GM19025 (cell line): ENCODE results near the gene ATMIN.

Experiments used
- ATAC-seq: cut with Tn5 transposase; IDR thresholded peaks from one replicate; pipeline ENCODE4 v1.9.1; 2021; ENCODE audit warnings: mild to moderate bottlenecking, low read depth, moderate library complexity; ENCODE audit not compliant: unreplicated experiment

ATMIN gene

DNA sequence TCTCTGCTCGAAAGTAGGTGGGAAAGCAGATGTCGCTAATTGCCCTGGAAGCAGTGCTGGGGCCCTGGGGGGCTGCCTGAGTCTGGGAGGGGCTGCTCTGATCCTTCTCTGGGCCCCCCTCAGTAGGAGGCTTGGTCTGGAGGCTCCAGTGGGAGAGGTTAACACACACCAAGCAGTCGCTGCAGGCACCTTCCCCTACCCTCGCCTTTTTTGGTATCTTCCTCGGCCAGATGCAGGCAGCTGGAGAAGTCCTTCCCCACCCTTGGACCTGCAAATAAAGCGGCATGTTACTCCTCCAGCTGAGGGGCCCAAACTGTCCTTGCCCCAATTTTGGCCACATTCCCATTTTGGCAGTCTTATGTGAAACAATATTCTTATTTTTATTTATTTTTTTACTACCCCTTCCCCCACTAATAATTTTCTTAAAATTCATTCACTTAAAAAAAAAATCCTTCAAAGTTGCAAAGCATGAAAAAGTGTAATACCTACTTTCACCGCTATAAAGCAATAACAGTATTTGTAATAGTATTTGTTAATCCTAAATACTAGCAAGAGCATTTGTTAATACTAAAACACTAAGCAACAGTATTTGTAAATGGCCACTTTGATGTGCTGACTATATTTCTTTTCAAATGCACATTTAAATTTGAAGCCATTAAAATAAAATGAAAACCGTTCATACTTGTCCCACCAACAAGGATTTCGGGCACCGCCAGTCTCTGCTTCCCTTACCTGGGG is 26.4 kb downstream of the ATMIN start:
- no peak for ATAC-seq

DNA sequence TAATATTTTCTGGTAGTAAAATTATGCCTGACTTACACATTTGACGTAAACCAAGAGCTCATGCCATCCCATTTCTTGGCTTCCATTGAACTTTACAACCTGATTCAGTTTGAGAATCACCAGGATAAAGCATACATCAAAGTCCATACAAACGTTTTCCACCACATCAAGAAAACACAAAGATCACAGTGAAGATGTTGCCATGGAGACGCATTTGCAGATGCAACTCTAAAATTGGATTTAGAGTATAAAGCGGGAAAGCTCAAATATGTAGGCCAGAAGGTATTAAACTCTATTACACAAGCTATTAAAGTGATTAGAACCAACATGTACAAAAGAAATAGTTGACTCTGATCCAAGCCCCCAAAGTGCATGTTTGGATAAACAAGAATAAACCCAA is 31.0 kb downstream of the ATMIN start:
- ATAC-seq: no peak

GRCh38 chr16:81067166-81067565 is 31.5 kb downstream of the ATMIN start:
- no peak for ATAC-seq

DNA sequence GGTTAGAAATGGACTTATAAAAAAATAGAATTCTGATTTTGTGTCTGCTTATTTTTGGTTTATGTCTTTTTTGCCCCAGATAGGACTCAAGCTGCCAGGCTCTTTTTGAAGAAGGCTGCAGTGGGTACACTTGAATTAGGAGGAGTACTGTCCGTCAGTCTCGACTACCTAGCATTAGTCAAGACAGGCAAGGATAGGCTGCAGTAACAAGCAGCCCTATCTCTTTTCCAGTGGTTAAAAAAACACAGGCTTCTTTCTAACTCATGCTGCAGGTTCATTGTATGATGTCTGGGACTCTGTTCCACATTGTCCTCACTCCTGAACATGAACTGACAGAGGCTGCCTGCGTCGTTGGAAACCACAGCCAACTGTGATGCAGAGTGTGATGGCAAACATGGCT is 33.4 kb downstream of the ATMIN start:
- ATAC-seq: no peak

GRCh38 chr16:81070979-81071378 is 35.3 kb downstream of the ATMIN start:
- ATAC-seq: no peak

DNA sequence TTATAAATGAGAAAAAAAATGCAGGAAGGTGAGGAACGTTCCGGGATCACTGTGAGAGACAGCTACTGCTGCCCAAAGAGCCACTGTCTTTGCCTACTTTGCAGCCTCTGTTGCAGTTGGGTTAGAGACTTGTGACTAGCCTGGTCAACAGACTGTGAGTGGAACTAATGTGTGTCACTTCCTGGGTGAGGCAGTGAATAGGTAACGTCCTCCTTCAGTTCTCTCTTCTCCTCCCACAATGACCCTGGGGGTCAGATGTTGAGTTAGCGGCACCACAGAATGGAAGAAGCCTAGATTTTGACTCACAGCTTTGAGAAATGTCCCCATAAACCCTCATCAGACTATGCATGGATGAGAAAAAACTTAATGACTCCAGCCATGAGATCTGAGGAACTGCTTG is 36.2 kb downstream of the ATMIN start:
- ATAC-seq: no peak

GRCh38 chr16:81073560-81074330 is 38.1 kb downstream of the ATMIN start:
- no peak for ATAC-seq

DNA sequence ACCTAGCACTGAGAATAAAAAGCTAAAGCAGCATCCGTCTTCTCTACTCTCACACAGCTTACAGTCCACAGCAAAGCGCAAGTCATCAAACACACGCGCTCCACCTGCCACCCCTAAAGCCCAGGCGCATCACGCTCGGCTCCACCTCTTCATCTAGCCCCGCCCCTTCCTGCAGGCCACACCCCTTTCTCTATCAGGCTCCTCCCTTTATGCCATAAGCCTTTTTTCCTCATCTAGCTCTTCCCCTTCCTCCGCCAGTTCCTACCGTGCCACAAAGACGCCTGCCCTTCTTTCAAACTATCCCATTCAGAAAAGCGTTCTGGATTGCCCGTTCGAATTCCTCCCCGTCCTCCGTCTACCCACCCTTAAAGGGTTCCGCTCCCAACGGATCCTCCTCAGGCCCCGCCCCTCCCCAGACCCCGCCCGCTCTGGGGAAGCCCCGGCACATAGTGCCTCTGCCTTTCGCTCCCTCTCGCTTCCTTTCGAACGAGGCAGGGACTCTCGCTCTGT is 41.0 kb downstream of the ATMIN start:
- ATAC-seq: peak; percentile 83

DNA sequence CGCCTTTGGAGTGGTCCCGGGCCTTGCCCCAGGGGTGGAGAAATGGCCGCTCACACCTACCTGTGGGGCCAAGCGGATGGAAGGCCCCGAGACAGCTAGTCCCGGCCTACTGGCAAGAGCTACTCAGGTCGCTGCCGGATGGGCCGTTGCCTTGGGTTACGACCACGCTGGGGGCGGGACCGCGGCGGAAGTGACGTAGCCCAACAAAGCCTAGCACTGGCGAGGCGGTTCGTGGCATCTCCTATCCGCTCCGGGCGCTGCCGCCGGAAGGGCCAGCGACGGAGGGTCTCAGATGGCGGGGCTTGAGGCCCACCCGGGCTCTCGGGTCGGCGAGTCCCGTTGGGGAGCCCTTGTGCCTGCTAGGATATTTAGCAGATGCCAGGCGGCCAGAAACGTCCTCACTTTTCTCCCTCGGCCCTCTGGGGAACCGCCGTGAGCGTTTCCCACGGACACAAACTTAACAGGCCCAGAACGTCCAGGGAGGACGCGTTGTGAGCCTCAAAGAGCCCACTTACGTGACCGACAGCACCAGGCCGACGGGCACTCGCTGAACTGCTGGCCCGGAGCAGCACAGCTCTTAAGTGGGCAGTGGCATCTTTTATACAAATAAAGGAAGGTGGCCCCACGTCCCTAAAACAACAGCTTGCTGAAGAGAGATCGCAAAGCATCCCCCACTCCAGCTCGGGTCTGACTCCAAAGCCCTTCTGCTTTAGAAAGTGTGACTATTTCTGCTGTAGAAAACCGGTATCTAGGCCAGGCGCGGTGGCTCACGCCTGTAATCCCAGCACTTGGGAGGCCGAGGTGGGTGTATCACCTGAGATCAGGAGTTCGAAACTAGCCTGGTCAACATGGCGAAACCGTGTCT is 41.7 kb downstream of the ATMIN start, which contains the start of gene C16orf46:
Gene C16orf46 (minus strand): TSS at position 163 of the 865 bp plus-strand sequence. CDS start 13,283 bp downstream, outside the sequence.
- ATAC-seq: peak; percentile 97

- ATAC-seq: no peak
These were observed 44.6 kb downstream of the ATMIN start for GRCh38 chr16:81080233-81080632.

GRCh38 chr16:81081014-81081413 is 45.4 kb downstream of the ATMIN start:
- ATAC-seq: no peak

GRCh38 chr16:81088836-81089235 is 53.2 kb downstream of the ATMIN start:
- no peak for ATAC-seq

- no peak for ATAC-seq
These were observed 59.2 kb downstream of the ATMIN start for GRCh38 chr16:81094771-81095251.

DNA sequence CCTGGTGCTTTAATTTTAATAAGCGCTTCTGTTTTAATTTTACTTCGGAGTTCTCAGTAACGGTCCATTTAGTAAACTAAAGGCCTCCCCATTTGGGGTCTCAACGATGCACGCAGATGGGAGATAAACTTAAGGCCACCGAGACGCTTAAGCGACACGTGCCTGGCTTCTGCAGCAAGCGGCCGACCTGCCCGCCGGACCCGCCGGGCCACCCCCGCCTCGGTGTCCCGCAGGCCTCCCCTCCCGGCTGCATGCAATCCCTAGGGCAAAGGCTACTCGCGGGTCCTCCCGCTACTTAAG is 60.0 kb downstream of the ATMIN start:
- ATAC-seq: no peak

DNA sequence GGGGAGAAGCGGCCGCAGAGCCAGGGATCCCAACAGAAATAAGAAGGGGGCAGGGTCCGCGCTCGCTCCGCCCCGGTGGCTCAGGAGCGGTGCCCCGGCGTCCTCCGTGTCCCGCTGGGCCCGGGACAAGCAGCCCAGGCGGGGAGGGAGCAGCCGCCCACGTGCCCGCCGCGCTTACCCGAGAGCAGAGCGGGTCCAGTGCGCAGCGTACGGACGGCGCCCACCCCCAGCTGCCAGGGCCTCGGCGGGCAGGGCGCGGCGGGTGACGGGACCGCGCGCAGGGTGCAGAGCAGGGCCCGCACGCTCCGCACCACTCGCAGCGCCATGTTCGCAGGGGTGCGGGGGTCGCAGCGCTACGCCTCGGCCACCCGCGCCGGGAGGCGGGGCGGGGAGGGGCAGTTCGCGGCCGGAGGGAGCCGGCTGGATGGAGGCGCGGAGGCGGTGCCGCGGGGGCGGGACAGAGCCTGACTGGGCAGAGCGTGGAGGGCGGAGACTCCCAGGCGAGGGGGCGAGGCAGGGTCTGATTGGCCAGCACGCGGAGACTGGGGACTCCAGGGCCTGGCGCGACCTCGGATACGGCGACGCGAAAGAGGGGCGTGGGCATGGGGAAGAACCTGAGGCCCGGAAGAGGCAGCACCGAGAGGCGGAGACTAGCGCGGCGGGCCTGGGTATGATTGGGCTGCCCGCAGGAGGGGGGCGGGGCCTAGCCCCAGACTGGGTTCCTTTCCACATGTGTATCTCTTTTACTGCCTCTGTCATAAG is 60.5 kb downstream of the ATMIN start, which contains the start of gene GCSH:
Gene GCSH (minus strand): TSS at position 443 of the 762 bp plus-strand sequence. CDS start 117 bp downstream, at position 326.
- ATAC-seq: peak; percentile 99

DNA sequence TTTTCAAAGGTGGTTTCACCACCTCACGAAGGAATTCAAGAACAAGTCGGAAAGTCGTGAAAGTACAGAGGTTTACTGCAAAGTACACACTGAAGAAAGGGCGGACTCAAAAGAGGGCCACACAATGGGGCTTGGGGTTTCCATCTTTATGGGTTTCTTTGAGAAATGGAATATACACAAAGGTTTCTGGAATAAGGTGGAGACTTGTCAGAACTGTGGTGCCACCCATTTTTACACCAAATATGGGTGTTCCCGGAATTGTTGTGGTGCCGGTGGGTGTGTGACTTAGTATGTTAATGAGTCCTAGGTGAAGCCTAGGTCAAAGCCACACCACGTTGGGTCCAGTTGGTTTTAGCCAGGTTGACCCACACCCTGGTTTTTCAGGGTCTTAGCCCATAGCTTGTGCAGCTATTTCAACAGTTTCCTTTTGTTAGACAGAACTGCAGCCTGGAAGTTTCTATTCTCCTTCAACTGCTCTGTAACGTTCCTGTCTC is 61.1 kb downstream of the ATMIN start:
- ATAC-seq: no peak
